ENCODE results near the gene SCO2.

- peak; percentile 30 to 76 (median 60) for TF ChIP-seq CTCF (IDR thresholded peaks at IDR 0.05)
- TF ChIP-seq POLR2A (IDR thresholded peaks at IDR 0.05): no peak
Observed at GRCh38 chr22:50544078-50544745, 18.8 kb upstream of the SCO2 start.

All from heart left ventricle (tissue), 13 donors.